AG10803 (cell line): ENCODE results near the gene BCR.

Source experiments
- DNase-seq: peaks from one replicate; pipeline ENCODE4 v3.0.0; 2010; ENCODE audit warnings: low read depth
- H3K4me3 ChIP-seq: 2 replicates; pipeline ENCODE4 v1.5.1; 2011; ENCODE audit warnings: mild to moderate bottlenecking, low read length, control low read depth
- TF ChIP-seq, protein P1 (sequence below): conservative IDR thresholded peaks from 2 replicates; pipeline ENCODE4 v1.5.1; 2011; ENCODE audit warnings: mild to moderate bottlenecking, low read length, control low read depth, inconsistent platforms

Gene BCR

DNA sequence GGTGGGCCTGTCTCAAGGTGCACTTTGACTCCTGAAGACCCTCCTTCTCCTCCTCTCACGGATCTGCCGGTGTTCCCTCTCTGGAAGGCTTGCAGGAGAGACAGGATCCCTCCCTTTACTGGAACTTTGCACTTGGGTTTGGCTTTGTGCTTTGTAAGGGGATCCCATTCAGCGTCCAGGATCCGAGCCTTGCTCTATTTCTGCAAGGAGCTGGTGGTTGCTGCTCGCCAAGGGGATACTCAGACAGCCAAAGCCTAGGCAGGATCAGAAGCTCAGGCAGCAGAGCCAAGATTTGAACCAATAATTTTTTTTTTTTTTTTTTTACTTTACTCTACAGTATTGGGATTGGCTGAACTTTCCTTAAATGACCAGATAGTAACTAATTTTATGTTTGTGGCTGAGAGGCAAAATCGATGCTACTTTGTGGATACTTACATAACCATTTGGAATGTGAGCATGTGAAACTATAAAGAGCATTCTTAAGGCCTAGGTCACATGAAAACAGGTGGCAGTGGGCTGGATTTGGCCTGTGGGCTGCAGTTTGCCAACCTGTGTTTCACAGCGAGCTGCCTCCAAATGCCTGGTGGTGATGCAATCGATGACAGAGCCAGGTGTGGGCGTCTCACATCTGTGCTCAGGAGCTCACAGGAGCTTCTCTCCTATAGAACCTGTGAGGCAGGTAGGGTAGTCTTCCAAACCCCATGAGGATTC, 25.2 kb downstream of the BCR start:
- no peak overlapping the region for H3K4me3 ChIP-seq
- TF ChIP-seq, protein P1, sequence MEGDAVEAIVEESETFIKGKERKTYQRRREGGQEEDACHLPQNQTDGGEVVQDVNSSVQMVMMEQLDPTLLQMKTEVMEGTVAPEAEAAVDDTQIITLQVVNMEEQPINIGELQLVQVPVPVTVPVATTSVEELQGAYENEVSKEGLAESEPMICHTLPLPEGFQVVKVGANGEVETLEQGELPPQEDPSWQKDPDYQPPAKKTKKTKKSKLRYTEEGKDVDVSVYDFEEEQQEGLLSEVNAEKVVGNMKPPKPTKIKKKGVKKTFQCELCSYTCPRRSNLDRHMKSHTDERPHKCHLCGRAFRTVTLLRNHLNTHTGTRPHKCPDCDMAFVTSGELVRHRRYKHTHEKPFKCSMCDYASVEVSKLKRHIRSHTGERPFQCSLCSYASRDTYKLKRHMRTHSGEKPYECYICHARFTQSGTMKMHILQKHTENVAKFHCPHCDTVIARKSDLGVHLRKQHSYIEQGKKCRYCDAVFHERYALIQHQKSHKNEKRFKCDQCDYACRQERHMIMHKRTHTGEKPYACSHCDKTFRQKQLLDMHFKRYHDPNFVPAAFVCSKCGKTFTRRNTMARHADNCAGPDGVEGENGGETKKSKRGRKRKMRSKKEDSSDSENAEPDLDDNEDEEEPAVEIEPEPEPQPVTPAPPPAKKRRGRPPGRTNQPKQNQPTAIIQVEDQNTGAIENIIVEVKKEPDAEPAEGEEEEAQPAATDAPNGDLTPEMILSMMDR = no peak
- DNase-seq = no peak

GRCh38 chr22:23206915-23207314, 26.6 kb downstream of the BCR start:
- no peak overlapping the region for H3K4me3 ChIP-seq
- TF ChIP-seq, protein P1 = no peak
- no peak for DNase-seq

GRCh38 chr22:23207729-23208393, 27.6 kb downstream of the BCR start:
- DNase-seq = no peak
- H3K4me3 ChIP-seq = no peak overlapping the region
- TF ChIP-seq, protein P1 = no peak

- no peak for DNase-seq
- no peak overlapping the region for H3K4me3 ChIP-seq
- TF ChIP-seq, protein P1 = no peak
Measured at GRCh38 chr22:23210428-23211170, 30.3 kb downstream of the BCR start.

- no peak overlapping the region for H3K4me3 ChIP-seq
- TF ChIP-seq, protein P1 = no peak
- no peak for DNase-seq
Measured at GRCh38 chr22:23211622-23212021, 31.3 kb downstream of the BCR start.

DNA sequence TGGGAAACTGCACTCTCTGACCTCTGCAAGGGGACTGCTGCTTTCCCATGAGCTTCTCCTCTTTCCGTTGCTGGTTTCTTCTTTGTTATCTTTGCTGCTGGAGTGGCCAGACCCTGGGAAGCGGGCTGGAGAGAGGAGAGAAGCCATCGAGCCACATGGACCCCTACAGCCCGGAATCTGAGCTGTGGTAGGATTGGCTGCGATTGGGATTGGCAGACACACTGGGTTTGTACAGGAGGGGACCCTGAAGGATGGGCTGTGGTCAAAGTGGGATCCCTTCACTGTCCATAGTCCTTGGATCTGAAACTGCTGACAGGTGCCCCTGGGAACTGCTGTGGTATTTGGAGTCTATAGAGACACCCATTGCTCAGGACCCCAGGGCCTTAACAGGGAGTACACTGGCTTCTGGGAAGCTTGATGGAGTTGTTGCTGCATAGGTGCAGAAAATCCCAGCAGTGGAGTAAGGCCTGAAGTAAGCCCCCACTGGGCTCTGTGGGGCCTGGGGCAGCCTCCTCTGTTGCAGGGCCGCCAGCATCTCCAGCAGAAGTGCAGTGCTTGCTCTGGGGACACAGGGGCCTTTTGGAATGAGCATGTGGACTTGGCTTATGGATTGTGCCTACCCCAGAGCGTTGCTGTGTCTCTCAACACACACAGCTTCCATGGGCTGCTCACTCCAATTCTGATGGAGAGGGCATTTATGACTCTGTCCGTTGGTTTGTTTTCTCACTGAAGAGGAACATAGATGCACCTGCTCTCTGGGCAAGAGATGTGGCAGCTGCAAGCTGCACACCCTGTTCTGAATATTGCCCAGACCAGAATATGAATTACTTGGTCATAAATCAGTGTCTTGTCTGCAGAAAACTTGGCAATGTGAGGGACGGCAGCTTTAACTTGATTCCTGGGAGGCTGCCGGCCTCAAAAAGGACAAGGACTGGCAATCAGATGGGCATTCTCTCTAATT, 32.0 kb downstream of the BCR start:
- TF ChIP-seq, protein P1 = no peak
- H3K4me3 ChIP-seq = no peak overlapping the region
- no peak for DNase-seq
